NCI-H345 (cell line): ENCODE data around the gene PDSS2.
"Not testable (repeated sequence)": the region's sequence is repeated elsewhere in the genome, so short reads cannot be mapped to it uniquely, and the experiment has no call there.

ENCODE experiments used
- DNase-seq: peaks from one replicate; lab custom pipeline; 2025; lab: John Stamatoyannopoulos, UW

The PDSS2 gene

DNA sequence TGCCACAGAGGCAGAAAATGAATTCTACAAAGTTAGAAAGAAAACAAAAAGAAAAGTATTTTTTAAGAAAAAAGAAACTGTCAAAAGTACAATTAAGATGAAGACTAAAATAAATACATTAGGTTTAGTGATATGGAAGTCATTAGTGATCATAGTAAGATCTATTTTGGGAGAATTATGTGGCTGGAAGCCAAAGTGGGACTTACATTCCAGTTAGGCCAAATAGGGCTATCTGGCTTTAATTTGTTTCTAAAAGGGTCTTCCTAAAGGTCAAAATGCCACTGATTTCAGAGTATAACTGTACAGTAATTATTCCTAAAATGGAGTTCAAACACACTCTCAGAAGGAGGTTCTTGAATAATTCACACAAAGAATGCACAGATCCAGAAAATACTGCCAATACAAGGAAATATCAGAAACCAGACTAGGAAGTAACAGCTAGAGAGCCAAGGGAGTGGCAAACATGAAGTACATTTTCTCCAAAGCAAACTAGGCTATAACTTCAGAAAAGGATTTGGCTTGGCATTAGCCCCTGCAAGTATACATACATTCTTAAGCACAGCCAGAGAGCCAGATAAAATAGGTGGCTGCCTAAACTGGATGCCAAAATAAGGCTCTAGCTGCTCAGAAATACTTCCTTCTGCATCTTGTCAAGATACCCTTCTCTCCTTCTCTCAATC is 45.3 kb downstream of the PDSS2 start:
- DNase-seq = no peak

DNA sequence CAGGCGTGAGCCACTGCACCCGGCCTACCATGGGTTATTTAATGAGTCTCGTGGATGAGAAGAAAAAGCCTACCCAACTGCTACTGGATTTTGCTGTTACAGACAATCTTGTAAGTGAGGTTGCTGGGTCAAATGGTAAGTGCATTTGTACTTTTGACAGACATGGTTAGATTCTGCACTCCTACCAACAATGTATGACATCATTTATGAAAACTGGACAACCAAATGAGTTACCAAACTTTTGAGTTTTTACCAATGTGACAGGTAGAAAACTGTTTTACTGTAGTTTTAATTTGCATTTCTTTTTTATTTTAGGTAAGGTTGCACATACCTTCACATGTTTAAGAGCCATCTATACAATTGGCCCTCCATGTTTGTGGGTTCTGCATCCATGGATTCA is 48.2 kb downstream of the PDSS2 start:
- no peak for DNase-seq

DNA sequence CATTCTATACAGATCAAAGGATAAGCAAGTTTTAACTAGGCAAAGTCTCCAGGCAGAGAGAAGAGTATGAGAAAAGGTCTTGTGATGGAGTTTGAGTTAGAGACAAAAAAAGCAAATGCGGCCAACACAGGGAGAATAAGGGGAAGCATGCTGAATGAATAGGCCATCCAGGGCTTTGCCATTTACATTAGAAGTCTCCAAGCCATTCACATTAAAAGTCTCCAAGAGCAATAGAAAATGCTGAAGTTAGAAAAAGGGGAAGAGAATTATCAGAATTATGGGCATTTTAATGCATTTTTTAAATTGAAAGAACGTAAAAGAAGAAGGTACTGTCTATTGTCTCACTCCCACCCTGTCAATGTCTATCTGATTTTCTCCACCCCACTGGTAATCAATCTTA is 49.4 kb downstream of the PDSS2 start:
- DNase-seq = no peak

DNA sequence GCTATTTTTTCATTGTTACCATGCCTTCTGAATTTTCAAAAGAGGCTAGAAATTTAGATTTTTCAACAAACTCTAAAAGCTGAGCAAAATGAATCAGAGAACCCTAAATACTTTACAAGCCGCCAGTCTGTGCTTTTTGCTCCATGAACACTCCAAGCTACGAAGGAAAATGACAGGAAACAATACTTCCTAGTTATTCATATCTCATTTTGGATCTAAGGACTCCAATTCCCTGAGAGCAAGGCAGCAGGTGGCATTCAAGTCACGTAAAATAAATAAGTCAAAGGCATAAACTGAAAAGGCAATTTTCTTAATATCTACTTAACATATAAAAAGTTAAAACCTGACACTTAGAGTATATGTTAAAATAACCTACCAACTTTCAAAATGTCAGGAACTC is 50.6 kb downstream of the PDSS2 start:
- no peak for DNase-seq

DNA sequence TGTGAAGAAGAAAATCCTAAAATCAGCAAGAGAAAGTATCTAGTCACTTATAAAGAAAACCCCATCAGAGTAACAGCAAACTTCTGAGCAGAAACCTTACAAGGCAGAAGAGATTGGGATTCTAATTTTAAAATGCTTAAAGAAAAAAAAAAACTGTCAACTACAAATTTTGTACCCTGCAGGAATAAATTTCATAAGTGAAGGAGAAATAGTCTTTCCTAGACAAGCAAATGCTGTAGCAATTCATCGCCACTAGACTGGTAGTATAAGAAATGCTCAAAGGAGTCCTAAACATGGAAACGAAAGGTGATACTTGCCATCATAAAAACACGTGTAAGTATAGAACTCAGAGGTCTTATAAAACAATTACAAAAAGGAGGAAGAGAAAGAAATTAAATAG is 54.4 kb downstream of the PDSS2 start:
- no peak for DNase-seq

DNA sequence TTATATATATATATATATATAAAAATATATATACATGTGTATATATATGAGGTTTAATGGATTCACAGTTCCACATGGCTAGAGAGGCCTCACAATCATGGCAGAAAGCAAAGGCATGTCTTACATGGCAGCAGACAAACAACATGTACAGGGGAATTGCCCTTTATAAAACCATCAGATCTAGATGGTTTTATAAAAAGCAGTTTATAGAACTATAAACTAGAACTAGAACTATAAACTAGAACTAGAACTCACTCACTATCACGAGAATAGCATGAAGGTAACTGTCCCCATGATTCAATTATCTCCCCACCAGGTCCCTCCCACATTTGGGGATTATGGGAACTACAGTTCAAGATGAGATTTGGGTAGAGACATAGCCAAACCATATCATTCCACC is 56.8 kb downstream of the PDSS2 start:
- DNase-seq = no peak

DNA sequence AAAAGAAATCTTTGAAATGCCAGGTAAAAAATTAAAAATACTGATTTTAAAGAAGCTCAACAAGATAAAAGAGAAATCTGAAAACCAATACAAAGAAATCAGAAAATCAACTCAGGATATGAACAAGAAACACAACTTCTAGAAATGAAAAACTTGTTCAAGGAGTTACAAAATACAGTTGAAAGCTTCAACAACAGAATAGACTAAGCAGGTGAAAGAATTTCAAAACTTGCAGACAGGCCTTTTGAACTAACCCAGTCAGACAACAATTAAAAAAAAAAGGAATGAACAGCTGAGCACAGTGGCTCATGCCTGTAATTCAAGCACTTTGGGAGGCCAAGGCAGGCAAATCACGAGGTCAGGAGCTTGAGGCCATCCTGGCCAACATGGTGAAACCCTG is 57.8 kb downstream of the PDSS2 start:
- DNase-seq = no peak

DNA sequence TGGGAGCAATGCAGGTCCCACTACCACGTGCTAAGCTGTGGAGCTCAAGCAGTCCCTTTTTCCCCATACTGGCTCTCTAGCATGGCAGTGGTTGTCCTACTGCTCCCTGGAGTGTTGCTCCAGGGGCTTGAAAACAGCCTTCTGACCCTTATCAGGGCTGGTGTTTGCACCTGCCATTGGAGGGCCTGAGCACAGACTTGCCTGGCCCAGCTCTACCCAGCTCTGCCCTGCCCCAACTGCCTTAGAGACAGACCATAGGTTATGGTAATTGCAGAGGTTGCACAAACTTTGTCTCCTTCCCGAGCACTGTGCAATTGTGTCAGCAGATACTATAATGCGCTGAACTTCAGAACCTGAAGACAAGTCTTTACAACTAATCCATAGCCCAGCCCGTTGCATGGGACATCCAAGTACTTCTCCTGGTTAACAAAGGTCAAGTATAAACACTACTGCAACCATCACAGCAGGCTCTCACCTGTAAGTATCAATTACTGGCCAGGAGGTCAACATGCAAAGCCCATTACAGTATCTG is 58.7 kb downstream of the PDSS2 start:
- DNase-seq = no peak

DNA sequence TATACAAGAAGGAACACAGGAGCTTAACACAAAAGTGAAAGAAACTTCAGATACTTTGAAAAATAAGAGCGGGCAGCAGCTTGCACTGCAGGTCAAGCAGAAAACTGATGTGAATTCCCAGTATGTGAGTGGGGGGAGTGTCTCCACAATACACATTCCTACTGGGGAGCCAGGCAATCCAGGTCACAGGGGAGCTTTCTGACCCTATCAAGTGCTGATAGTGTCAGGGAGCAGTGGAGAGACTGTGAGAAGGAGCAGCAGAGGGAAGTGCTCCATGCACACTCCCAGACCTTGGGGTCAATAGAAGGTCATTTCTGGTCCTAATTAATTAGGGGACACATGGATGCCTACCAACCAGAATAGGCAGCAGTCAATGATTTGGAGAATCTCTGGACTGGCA is 59.4 kb downstream of the PDSS2 start:
- no peak for DNase-seq

DNA sequence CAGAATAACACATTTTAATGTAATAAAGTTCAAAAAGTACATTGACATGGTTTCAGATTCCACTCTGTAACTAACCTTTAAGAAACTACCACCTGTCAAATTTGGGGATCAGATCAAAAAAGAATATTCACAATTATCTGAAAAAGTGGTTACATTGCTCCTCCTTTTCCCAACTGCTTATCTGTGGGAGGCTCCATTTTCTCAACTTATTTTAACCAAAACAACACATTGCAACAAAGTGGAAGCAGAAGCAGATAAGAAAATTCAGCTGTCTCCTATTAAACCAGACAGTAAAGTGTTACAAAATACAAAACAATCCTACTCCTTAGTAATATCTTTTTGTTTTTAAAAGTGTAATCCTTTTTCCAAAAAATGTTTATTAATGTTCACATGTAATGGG is 61.4 kb downstream of the PDSS2 start:
- no peak for DNase-seq

DNA sequence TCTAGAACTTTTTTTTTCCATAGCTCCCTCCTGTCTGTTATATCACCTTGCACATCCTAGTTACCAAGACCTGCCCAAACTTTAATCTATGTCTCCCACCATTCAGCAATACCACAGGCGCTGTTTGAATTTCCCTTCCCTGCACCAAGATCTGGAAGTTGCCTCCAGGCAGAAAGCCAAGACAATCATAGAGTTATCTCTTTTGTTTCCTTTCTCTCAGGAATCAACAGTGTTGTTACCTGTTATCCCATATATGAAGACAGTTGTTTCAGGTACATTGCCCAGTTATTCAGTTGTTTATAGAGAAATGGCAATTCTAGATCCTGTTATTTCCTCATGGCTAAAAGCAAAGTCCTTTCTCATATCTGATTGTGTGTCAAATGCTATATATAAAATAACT is 63.2 kb downstream of the PDSS2 start:
- no peak for DNase-seq

DNA sequence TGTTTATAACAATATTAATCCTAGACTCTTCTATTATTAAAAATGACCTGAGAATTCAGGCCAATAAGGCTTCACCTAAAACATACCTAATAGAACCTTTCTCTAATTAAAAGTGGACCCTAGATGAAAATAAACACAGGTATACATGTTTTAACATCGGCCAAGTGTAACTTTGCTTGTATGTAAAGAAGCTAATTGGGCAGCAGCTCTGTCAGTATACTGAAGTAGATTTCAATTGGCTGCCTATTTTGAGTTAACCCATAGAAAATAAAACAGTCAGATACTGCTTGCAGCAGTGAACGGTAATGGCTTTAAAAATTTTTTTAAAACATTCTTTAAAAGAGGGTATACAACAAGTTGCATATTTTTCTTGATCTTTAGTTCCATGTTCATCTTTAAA is 67.3 kb downstream of the PDSS2 start:
- no peak for DNase-seq

DNA sequence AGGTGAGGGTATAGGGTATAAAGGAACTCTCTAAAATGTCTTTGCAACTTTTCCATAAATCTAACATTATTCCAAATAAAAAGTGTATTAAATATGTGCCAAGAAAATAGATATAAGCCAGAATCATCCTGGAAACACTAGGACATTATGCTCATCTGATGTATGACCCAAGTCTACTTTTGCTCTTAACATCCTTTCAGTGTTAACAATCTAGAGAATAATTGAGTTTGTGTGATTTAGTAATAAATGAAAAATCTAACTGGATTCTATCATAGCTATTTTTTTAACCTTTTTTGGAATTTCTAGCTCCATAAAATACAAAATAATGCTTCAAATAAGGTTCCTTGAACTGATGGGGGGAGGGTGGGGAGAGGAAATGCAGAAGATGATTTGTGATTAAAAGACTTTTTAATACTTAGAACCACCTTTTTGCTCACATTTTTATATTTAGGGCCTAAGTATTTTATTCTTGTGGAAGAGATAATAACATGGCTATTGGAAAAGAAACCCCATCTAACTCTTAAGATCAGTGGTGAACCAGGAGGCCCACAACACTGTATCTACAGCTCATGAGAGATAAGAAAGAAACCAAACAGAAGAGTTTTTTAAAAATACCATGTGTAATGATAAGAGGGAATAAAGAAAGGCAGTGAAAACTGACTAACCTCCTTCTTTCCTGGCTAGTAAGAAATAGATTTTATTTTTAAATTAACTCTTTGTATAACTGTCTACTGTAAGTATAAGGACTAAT is 68.5 kb downstream of the PDSS2 start:
- no peak for DNase-seq

DNA sequence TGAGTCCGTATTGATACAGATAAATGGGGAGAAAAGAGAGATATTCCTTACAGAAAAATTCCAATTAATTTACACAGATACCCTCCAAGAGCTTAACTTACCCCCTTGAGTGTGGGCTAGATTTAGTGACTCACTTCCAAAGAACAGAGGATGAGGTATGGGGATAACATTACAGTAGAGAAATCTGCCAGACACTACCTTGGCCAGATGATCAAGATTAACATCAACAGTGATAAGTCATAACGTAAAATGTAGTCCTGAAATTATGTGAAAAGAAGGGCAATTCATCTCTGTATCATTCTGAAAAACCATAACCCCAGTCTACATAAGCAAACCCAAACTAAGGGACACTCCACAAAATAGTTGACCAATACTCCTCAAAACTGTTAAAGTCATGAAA is 69.3 kb downstream of the PDSS2 start:
- no peak for DNase-seq

DNA sequence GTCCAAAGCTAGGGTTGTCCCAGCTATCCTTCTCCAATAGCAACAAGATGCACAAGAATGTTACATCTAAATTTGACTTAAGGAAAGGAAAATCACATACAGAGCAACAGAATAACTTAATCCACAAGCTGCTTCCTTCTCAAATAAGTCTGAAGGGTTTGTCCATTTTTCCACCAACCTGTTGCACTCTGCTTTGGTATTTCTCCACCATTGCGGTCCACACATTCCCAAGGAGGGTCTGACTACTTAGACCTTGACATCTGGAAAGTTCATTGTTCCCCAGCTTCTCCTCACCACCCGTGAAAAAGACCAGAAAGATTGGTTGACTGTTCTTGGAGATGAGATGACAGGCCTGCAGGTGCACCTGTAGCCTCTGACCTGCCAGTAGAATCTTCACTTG is 72.5 kb downstream of the PDSS2 start:
- no peak for DNase-seq

DNA sequence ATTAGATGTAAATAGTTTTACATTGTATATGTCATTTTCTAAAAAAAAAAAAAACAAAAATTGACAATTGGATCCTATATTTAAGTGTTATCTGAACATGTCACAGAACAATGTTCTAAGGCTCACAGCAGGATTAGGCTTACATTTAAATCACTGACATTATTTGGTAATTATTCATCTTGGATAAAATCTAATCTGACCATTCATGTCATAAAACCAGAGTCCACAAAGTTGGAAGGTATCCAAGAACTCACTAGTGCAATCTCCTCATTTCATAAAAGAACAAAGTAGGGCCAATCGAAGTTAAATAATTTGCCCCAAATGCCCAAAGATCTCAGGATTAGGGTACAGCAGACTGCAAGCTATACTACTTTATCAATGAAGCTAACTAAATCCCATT is 73.0 kb downstream of the PDSS2 start:
- no peak for DNase-seq

DNA sequence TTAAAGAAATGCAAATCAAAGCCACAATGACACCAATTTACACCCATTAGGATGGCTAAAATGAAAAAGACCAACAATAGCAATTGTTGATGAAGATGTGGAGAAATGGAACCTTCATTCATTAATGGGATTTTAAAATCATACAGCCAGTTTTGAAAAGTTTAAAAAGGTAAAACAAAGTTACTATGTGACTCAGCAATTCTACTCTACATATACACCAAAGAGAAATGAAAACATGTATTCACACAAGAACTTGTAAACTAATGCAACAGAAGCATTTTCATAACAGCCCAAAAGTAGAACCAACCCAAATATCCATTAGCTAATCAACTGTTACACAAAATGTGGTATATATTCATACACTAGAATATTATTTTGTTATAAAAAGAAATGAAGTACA is 75.7 kb downstream of the PDSS2 start:
- no peak for DNase-seq

DNA sequence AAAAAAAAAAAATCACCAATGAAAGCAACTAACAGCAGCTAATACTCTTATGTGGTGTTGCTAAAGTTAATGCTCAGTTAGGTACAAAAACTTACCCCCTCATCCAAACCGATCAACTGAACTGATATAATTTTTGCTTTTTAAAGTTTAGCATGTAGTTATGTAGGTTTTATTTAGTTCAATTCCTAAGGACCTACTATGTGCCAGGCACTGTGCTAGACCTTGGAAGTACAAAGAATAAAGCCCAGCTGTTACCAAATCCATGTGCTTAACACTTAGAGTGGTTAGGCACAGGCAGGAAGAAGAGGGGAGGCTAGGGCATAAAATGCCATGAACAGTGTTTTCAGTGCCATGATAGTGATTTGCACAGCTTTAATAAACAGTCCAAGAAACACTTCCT is 85.1 kb downstream of the PDSS2 start:
- DNase-seq = no peak

DNA sequence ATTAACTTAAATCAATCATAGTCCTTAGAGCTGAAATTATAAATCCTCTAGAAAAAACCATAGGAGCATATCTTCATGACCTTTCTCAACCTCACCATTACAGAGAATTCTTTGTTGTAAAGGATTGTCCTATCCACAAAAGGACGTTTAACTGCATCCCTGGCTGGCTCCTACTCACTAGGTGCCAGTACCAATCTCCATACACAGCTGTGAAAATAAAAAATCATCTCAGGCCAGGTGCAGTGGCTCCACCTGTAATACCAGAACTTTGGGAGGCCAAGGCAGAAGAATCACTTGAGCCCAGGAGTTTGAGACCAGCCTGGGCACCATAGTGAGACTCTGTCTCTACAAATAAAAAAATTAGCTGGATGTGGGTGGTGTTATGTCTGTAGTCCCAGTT is 89.9 kb downstream of the PDSS2 start:
- no peak for DNase-seq

DNA sequence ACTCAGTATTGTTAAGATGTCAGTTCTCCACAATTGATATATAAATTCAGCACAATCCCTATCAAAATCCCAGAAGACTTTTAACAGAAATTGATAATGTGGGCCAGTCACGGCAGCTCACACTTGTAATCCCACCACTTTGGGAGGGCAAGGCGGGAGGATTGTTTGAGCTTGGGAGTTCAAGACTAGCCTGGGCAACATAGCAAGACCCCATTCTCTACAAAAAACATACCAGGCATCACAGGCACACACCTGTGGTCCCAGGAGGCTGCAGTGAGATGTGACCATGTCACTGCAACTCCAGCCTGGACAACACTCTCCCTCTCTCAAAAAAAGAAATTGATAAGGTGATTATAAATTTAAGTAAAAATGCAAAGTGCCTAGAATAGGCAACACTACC is 90.9 kb downstream of the PDSS2 start:
- no peak for DNase-seq

DNA sequence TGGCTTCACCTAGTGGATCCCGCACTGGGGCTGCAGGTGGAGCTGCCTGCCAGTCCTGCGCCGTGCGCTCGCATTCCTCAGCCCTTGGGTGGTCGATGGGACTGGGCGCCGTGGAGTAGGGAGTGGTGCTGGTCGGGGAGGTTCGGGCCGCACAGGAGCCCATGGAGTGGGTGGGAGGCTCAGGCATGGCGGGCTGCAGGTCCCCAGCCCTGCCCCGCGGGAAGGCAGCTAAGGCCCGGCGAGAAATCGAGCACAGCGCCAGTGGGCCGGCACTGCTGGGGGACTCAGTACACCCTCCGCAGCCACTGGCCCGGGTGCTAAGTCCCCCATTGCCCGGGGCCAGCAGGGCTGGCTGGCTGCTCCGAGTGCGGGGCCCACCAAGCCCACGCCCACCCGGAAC is 95.2 kb downstream of the PDSS2 start:
- DNase-seq = not testable (repeated sequence)

DNA sequence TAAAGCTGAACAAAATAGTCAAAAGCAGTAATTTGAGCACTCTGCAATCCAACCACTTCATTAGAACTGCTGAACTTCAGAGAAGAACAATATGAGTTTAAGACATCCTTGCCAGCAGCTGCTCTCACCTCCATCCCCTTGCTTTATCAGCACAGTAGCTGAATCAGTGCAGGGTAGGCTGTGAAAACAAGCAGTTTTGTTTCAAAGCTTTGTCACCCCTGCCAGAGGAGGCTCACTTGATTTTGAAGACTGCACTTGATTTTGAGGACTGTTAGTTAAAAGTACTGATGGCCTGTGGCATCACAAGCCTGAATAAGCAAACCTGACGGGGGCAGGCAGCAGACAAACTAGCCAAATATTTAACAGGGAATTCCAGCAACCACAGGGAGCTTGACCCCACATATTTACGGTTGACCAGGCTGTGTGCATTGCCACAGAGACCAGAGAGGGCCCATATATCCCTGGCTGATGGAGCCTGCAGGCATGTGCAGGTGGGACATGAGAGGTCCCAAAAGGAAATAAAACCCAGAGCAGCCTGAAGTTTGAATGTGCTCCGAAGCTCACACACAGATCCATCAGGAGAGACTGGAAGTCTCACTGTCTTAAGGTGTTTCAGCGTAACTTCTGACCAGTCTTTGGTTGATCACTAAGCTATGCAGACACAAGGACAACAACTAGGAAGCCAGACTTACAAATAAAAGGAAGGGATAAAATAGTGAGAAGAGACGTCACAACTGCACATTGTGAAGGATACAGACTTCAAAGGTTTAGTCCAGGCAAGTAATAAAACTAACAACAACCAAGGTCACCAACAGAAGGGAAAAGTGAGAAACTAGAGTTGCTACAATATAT is 97.4 kb downstream of the PDSS2 start:
- DNase-seq = no peak

DNA sequence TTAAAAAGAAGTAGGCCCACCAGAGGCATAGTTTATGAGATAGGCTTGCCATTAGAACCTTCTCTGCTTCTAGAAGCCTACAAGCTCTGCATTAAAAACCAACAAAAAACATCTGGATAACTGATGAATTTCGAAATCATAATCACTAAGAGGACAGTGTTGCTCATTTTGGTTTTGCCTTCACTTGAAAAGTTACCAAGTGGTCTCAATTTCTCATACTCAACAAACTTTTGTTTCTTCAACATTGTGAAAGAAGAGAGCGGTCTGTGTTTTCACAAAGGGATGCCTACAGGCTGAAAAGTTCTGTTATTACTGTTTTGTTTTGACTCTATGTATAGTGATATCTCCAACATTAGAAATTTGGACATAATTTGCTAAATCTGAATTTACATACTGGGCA is 98.9 kb downstream of the PDSS2 start:
- DNase-seq = no peak
